PFSK-1 (cell line): ENCODE data around the gene FYN.

ENCODE experiments used
- POLR2AphosphoS5 ChIP-seq: IDR thresholded peaks from 2 replicates; pipeline ENCODE4 v1.6.1; 2012; ENCODE audit warnings: low read depth, mild to moderate bottlenecking, control low read depth, low read length, moderate library complexity
- REST ChIP-seq, 2 experiments: IDR thresholded peaks; 2 replicates each; pipeline versions ENCODE4 v1.6.1 to v1.8.0; 2011 to 2012; ENCODE audit warnings: low read depth in 2 of 2, low read length in 2 of 2, control low read depth in 1 of 2, inconsistent platforms in 1 of 2, mild to moderate bottlenecking in 1 of 2, moderate library complexity in 1 of 2; ENCODE audit not compliant: insufficient read depth in 1 of 2
- SIN3A ChIP-seq: IDR thresholded peaks from 2 replicates; pipeline ENCODE4 v1.6.1; 2012; ENCODE audit warnings: mild to moderate bottlenecking, low read length, moderate library complexity, borderline replicate concordance; ENCODE audit not compliant: insufficient read depth
- TAF1 ChIP-seq: IDR thresholded peaks from 2 replicates; pipeline ENCODE4 v1.6.1; 2012; ENCODE audit warnings: low read length, control low read depth, borderline replicate concordance; ENCODE audit not compliant: insufficient read depth

GRCh38 chr6:111732390-111732789, 140.9 kb downstream of the FYN start:
- TF ChIP-seq REST (IDR thresholded peaks at IDR 0.05; ENCODE audit: insufficient read depth in 1 of 2, low read depth in 2 of 2, low read length in 2 of 2), result no peak
- no peak for TF ChIP-seq SIN3A
- no peak for TF ChIP-seq TAF1
- no peak for TF ChIP-seq POLR2AphosphoS5
